HAP-1 (cell line): Measurements from ENCODE around the gene UBE2M.
"Not testable (repeated sequence)": the region's sequence is repeated elsewhere in the genome, so short reads cannot be mapped to it uniquely, and the experiment has no call there.

Experiments
- DNase-seq, 2 experiments: peaks; one replicate each; pipeline ENCODE4 v3.0.0-alpha.2; 2016 to 2020; ENCODE audit warnings: low spot score in 2 of 2
- H3K27me3 ChIP-seq: fragments of 250-450 bp; sonication (Bioruptor Pico); 2 replicates; pipeline ENCODE4 v1.5.1; 2020; ENCODE audit warnings: low read depth, mild to moderate bottlenecking, moderate library complexity
- H3K36me3 ChIP-seq: fragments of 250-450 bp; sonication (Bioruptor Pico); replicated peaks from 2 replicates; pipeline ENCODE4 v1.5.1; 2020; ENCODE audit warnings: mild to moderate bottlenecking
- H3K4me1 ChIP-seq: fragments of 250-450 bp; sonication (Bioruptor Pico); 2 replicates; pipeline ENCODE4 v1.5.1; 2020; ENCODE audit warnings: mild to moderate bottlenecking
- H3K4me3 ChIP-seq: fragments of 250-450 bp; sonication (Bioruptor Pico); 2 replicates; pipeline ENCODE4 v1.5.1; 2020; ENCODE audit warnings: mild to moderate bottlenecking, moderate library complexity
- H3K9me3 ChIP-seq: fragments of 250-450 bp; sonication (Bioruptor Pico); 2 replicates; pipeline ENCODE4 v1.5.1; 2020; ENCODE audit warnings: mild to moderate bottlenecking, moderate library complexity
- in situ Hi-C: fragments of 300-500 bp; cut with MboI; formaldehyde crosslinking; loops from 3 replicates; pipeline ENCODE4 v1.14.3; 2020; ENCODE audit warnings: low sequenced_read_pairs, inconsistent platforms, mixed read lengths

UBE2M gene

DNA sequence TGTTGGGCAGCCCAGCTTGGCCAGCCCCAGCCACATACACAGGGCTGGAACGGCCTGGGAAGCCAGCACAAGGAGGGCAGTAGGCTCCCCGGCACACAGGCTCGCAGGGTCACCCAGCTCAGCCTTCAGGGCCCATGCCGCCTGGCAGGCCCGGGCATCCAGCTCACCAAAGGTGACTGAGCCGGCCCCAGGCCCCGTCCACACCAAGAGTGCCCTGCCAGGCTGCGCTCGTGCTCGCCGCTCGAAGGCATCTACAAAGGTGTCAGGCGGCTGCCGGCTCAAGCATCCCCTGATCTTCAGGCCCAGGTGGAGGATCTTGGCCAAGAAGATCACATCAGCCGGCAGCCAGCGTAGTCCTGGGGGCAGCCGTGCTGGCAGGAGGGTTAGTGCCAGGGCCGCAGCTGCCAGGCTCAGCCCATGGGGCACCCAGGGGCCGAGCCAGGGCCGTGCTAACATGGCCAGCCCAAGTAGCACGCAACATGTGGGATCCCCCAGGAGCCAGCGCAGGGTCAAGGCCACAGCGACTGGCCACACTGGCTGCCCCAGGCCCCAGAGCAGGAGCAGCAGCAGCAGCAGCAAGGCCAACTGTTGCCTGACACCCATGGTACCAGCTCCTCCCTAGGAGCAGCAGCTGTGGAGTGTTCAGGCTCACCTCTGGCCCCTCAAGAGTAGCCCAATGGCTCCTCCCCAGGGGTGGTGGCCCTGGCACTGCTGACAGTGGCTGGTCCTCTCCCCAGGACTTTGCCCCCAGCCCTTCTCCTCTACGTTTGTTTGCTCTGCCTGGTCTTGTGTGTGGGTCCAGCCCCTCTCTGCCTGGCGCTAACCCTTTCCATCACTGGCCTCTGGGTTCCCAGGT, 46.8 kb downstream of the UBE2M start, which contains the start of gene SLC27A5:
SLC27A5 (minus strand) TSS at position 640 of the 856 bp plus-strand sequence; CDS start at position 603, 37 bp downstream.
- DNase-seq = no peak
- no peaks in the 10 kb centered on the region; the same call in 1 of the 2 replicates for H3K9me3 ChIP-seq
- no peaks in the 10 kb centered on the region for H3K27me3 ChIP-seq
- in situ Hi-C loops = no loop called here
- peaks cover 9% of the 10 kb centered on the region for H3K4me1 ChIP-seq
- peaks cover 16% of the 10 kb centered on the region for H3K36me3 ChIP-seq
- H3K4me3 ChIP-seq = no peak within 1 kb of the TSS

DNA sequence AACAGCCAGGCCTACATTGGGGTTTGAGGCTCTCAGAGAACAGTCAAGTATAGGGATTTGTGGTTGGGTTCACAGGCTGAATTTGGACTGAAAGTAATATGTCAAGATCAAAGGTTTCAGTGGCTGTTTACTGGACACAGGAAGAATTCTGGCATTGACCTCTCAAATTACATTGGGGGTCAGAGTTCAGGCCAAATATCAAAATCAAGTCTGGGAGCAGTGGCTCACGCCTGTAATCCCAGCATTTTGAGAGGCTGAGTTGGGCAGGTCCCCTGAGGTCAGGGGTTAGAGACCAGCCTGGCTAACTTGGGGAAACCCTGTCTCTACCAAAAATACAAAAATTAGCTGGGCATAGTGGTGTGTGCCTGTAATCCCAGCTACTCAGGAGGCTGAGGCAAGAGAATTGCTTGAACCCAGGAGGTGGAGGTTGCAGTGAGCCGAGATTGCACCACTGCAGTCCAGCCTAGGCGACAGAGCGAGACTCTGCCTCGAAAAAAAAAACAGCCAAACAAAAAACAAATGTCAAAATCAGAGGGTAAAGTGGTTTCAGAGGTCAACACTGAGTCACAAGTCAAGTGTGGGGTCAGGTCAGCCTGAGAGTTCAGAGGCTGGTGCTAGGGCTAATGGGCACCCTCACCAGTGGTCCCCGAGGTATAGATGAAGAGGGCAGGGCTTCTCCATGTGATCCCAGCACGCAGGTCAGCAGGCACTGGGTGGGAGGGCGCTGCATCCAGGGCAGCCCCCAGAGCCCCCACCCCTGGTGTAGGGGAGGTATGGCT, 48.1 kb downstream of the UBE2M start:
- DNase-seq = no peak
- H3K4me1 ChIP-seq = peaks cover 9% of the 10 kb centered on the region
- no peaks in the 10 kb centered on the region; the same call in 1 of the 2 replicates for H3K9me3 ChIP-seq
- no peak overlapping the region for H3K4me3 ChIP-seq
- peaks cover 7% of the 10 kb centered on the region for H3K36me3 ChIP-seq
- in situ Hi-C loops = no loop called here
- no peaks in the 10 kb centered on the region for H3K27me3 ChIP-seq

DNA sequence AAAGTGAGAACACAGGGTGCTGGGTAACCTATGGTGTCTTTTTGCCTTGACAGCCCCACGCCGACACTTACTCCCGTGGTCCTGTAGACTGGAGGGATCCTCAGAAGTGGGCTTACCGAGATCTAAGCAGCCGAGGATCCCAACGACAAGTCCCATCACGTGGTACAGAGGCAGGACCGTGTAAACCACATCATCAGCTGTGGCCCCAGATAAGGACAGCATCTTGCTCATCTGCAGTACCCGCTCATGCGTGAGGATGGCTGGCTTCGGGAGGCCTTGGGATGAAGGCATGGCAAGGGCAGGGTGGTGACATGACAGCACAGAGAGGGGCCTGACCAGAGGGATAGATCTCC, 48.7 kb downstream of the UBE2M start:
- H3K36me3 ChIP-seq = peaks cover 3% of the 10 kb centered on the region
- no peak for DNase-seq
- no peaks in the 10 kb centered on the region for H3K27me3 ChIP-seq
- in situ Hi-C loops = no loop called here
- H3K4me3 ChIP-seq = no peak overlapping the region
- H3K9me3 ChIP-seq = no peaks in the 10 kb centered on the region; the same call in 1 of the 2 replicates
- peaks cover 6% of the 10 kb centered on the region for H3K4me1 ChIP-seq

DNA sequence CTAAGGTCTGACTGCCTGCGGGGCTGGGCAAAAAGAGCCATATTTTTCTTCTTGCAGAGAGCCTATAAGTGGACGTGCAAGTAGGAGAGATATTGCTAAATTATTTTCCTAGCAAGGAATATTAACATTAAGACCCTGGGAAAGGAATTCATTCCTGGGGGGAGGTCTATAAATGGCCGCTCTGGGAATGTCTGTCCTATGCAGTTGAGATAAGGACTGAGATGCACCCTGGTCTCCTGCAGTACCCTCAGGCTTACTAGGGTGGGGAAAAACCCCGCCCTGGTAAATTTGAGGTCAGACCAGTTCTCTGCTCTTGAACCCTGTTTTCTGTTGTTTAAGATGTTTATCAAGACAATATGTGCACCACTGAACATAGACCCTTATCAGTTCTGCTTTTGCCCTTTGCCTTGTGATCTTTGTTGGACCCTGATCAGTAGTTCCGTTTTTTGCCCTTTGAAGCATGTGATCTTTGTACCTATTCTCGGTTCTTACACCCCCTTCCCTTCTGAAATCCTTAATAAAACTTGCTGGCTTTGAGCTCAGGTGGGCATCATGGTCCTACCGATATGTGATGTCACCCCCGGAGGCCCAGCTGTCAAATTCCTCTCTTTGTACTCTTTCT, 50.7 kb downstream of the UBE2M start:
- H3K27me3 ChIP-seq, DNase-seq, H3K4me3 ChIP-seq, H3K4me1 ChIP-seq, H3K36me3 ChIP-seq, in situ Hi-C loops, H3K9me3 ChIP-seq: not testable (repeated sequence)
